ENCODE measurements around the gene NAV2.

Gene NAV2

GRCh38 chr11:19876750-19877149 is 164.1 kb downstream of the NAV2 start:
- H3F3A ChIP-seq (ENCODE audit: insufficient read depth, low read length), result no peaks in the 10 kb centered on the region
- no peak overlapping the region for H3K27ac ChIP-seq (ENCODE audit: low read length)
- H3K27me3 ChIP-seq (replicated peaks; ENCODE audit: insufficient read depth, low read length), result no peaks in the 10 kb centered on the region
- no peak overlapping the region for H2AFZ ChIP-seq (ENCODE audit: low read length)
- no peaks in the 10 kb centered on the region for H3K79me2 ChIP-seq (ENCODE audit: low read length)
- no peaks in the 10 kb centered on the region for H3K9me3 ChIP-seq (replicated peaks; ENCODE audit: insufficient read depth, low read length)
- no peaks in the 10 kb centered on the region for H3K36me3 ChIP-seq (replicated peaks; ENCODE audit: insufficient read depth, low read length)
- H3K4me3 ChIP-seq (ENCODE audit: low read length), result no peak overlapping the region
- H3K9ac ChIP-seq (ENCODE audit: low read length), result no peak overlapping the region
- no peak for DNase-seq
- TF ChIP-seq CTCF (IDR thresholded peaks at IDR 0.05; ENCODE audit: low read length), result no peak
- no peak overlapping the region for H3K4me2 ChIP-seq (ENCODE audit: low read depth, low read length)
- no peaks in the 10 kb centered on the region for H3K9me2 ChIP-seq (replicated peaks; ENCODE audit: insufficient read depth, low read length)
- H3K4me1 ChIP-seq (ENCODE audit: low read length), result no peaks in the 10 kb centered on the region
- no peaks in the 10 kb centered on the region for H4K20me1 ChIP-seq (ENCODE audit: insufficient read depth, low read length)

GRCh38 chr11:19878520-19878919 is 165.9 kb downstream of the NAV2 start:
- no peaks in the 10 kb centered on the region for H3K79me2 ChIP-seq (ENCODE audit: low read length)
- no peak overlapping the region for H3K27ac ChIP-seq (ENCODE audit: low read length)
- DNase-seq, result no peak
- no peak overlapping the region for H3K9ac ChIP-seq (ENCODE audit: low read length)
- no peak overlapping the region for H2AFZ ChIP-seq (ENCODE audit: low read length)
- H3F3A ChIP-seq (ENCODE audit: insufficient read depth, low read length), result no peaks in the 10 kb centered on the region
- no peak overlapping the region for H3K4me3 ChIP-seq (ENCODE audit: low read length)
- no peaks in the 10 kb centered on the region for H3K4me1 ChIP-seq (ENCODE audit: low read length)
- H3K36me3 ChIP-seq (replicated peaks; ENCODE audit: insufficient read depth, low read length), result no peaks in the 10 kb centered on the region
- no peak for TF ChIP-seq CTCF (IDR thresholded peaks at IDR 0.05; ENCODE audit: low read length)
- no peak for TF ChIP-seq EZH2 (optimal IDR thresholded peaks at IDR 0.05; ENCODE audit: low read depth, low read length)
- TF ChIP-seq EZH2phosphoT487 (IDR thresholded peaks at IDR 0.05; ENCODE audit: low read length), result no peak
- H3K9me2 ChIP-seq (replicated peaks; ENCODE audit: insufficient read depth, low read length), result no peaks in the 10 kb centered on the region
- no peaks in the 10 kb centered on the region for H3K27me3 ChIP-seq (replicated peaks; ENCODE audit: insufficient read depth, low read length)
- no peaks in the 10 kb centered on the region for H4K20me1 ChIP-seq (ENCODE audit: insufficient read depth, low read length)
- H3K4me2 ChIP-seq (ENCODE audit: low read depth, low read length), result no peak overlapping the region
- no peaks in the 10 kb centered on the region for H3K9me3 ChIP-seq (replicated peaks; ENCODE audit: insufficient read depth, low read length)

- Histone ChIP-seq H3K27me3 (replicated peaks; ENCODE audit: insufficient read depth, low read length) (no peaks in the 10 kb centered on the region), H2AFZ (ENCODE audit: low read length) (no peak overlapping the region), H3K4me2 (ENCODE audit: low read depth, low read length) (no peak overlapping the region), H3K79me2 (ENCODE audit: low read length) (no peaks in the 10 kb centered on the region), H4K20me1 (ENCODE audit: insufficient read depth, low read length) (no peaks in the 10 kb centered on the region), H3K27ac (ENCODE audit: low read length) (no peak overlapping the region), H3K9me2 (replicated peaks; ENCODE audit: insufficient read depth, low read length) (no peaks in the 10 kb centered on the region), H3K9me3 (replicated peaks; ENCODE audit: insufficient read depth, low read length) (no peaks in the 10 kb centered on the region), H3K9ac (ENCODE audit: low read length) (no peak overlapping the region), H3K4me1 (ENCODE audit: low read length) (no peaks in the 10 kb centered on the region), H3K36me3 (replicated peaks; ENCODE audit: insufficient read depth, low read length) (no peaks in the 10 kb centered on the region), H3F3A (ENCODE audit: insufficient read depth, low read length) (no peaks in the 10 kb centered on the region), H3K4me3 (ENCODE audit: low read length) (no peak overlapping the region)
- TF ChIP-seq CTCF (IDR thresholded peaks at IDR 0.05; ENCODE audit: low read length) (no peak), EZH2phosphoT487 (IDR thresholded peaks at IDR 0.05; ENCODE audit: low read length) (no peak), EZH2 (optimal IDR thresholded peaks at IDR 0.05; ENCODE audit: low read depth, low read length) (no peak)
- DNase-seq, result no peak
Measured at GRCh38 chr11:19879307-19880087, 166.9 kb downstream of the NAV2 start.
